WI38 (cell line): ENCODE measurements around the gene FNDC3B.

Experiments used
- H3K4me3 ChIP-seq: 2 replicates; pipeline ENCODE4 v1.5.1; 2011; ENCODE audit warnings: low read depth, mild to moderate bottlenecking, control low read depth, low read length
- CTCF ChIP-seq: IDR thresholded peaks from 2 replicates; pipeline ENCODE4 v1.5.1; 2012; ENCODE audit warnings: low read depth, mild to moderate bottlenecking, control low read depth, low read length

The FNDC3B gene

GRCh38 chr3:172103724-172104123, 64.3 kb downstream of the FNDC3B start:
- TF ChIP-seq CTCF: no peak
- no peak overlapping the region for H3K4me3 ChIP-seq

GRCh38 chr3:172104471-172105072, 65.2 kb downstream of the FNDC3B start:
- no peak for TF ChIP-seq CTCF
- no peak overlapping the region for H3K4me3 ChIP-seq

GRCh38 chr3:172106037-172106954, 66.9 kb downstream of the FNDC3B start:
- no peak for TF ChIP-seq CTCF
- H3K4me3 ChIP-seq: no peak overlapping the region

GRCh38 chr3:172106989-172107388, 67.6 kb downstream of the FNDC3B start:
- no peak for TF ChIP-seq CTCF
- H3K4me3 ChIP-seq: no peak overlapping the region

GRCh38 chr3:172107403-172107802, 68.0 kb downstream of the FNDC3B start:
- no peak for TF ChIP-seq CTCF
- H3K4me3 ChIP-seq: no peak overlapping the region

GRCh38 chr3:172110127-172110779, 70.9 kb downstream of the FNDC3B start:
- no peak overlapping the region for H3K4me3 ChIP-seq
- TF ChIP-seq CTCF: no peak

- H3K4me3 ChIP-seq: no peak overlapping the region
- TF ChIP-seq CTCF: no peak
Measured at GRCh38 chr3:172111163-172111562, 71.8 kb downstream of the FNDC3B start.
